Esophagus squamous epithelium (tissue), 5 donors: Measurements from ENCODE around the gene MOV10L1. TPM values are rescaled to one million over a fixed set of nuclear protein-coding genes. Genes with fewer than 3 reads are reported as not detected.
"Not testable (repeated sequence)": the region's sequence is repeated elsewhere in the genome, so short reads cannot be mapped to it uniquely, and the experiment has no call there.

ENCODE experiments used
- DNase-seq: peaks from one replicate; lab custom pipeline; 2025; lab: John Stamatoyannopoulos, UW
- H3K27ac ChIP-seq, 4 donors: fragments of 200-600 bp; sonication (generic); one replicate each; pipeline ENCODE4 v1.5.1; 2016 to 2019; ENCODE audit warnings: mild to moderate bottlenecking in 1 of 4
- H3K27me3 ChIP-seq, 4 donors: fragments of 200-600 bp; sonication (generic); 1 replicate in 3 of 4; 2 replicates in 1 of 4; pipeline versions ENCODE4 v1.5.1 to v1.6.0; 2017 to 2021; ENCODE audit warnings: antibody characterized with exemption in 1 of 4
- H3K36me3 ChIP-seq, 3 donors: fragments of 200-600 bp; sonication (generic); one replicate each; pipeline ENCODE4 v1.5.1; 2016 to 2019
- H3K4me1 ChIP-seq, 3 donors: fragments of 200-600 bp; sonication (generic); one replicate each; pipeline ENCODE4 v1.5.1; 2017 to 2019
- H3K4me3 ChIP-seq, 4 donors: fragments of 200-600 bp; sonication (generic); 1 replicate in 3 of 4; 2 replicates in 1 of 4; pipeline ENCODE4 v1.5.1; 2016 to 2019; ENCODE audit warnings: mild to moderate bottlenecking in 2 of 4, moderate library complexity in 1 of 4
- H3K9me3 ChIP-seq, 3 donors: fragments of 200-600 bp; sonication (generic); one replicate each; pipeline ENCODE4 v1.5.1; 2016 to 2019
- POLR2A ChIP-seq, 4 donors: fragments of 450-650 bp; IDR thresholded peaks; one replicate each; pipeline ENCODE4 v1.6.1; 2017; ENCODE audit warnings: antibody characterized with exemption in 4 of 4, mild to moderate bottlenecking in 4 of 4, moderate library complexity in 3 of 4
- WGBS, 2 donors: methylation state at CpG; one replicate each; pipeline ENCODE4 v1.1.5; 2018; 5-methylcytosine and 5-hydroxymethylcytosine counted together
- intact Hi-C: fragments of 100-400 bp; cut with DNase I; formaldehyde crosslinking; loops from one replicate; pipeline ENCODE4 v1.15.0; 2022
- total RNA-seq, 4 donors: library from RNA; depleted of rRNA; stranded (reverse); fragments of >200 nt; gene quantifications; one replicate each; pipeline ENCODE4 v1.1.0, GENCODE V29; 2016
- TF ChIP-seq, protein P1 (sequence below), 6 experiments: fragments of 450-650 bp in 4 of 6; fragments of 200-600 bp in 2 of 6; sonication (generic) in 2 of 6; IDR thresholded peaks; one replicate each; pipeline ENCODE4 v1.5.1; 2016 to 2019; ENCODE audit warnings: antibody characterized with exemption in 6 of 6, mild to moderate bottlenecking in 4 of 6, moderate library complexity in 4 of 6
- donor health status: DM: yes; HTN: yes; CAD: no.

Gene MOV10L1
- total RNA-seq, 4 donors from 2014 or later = 0.06 to 0.57 (median 0.13) TPM; not detected in 1

DNA sequence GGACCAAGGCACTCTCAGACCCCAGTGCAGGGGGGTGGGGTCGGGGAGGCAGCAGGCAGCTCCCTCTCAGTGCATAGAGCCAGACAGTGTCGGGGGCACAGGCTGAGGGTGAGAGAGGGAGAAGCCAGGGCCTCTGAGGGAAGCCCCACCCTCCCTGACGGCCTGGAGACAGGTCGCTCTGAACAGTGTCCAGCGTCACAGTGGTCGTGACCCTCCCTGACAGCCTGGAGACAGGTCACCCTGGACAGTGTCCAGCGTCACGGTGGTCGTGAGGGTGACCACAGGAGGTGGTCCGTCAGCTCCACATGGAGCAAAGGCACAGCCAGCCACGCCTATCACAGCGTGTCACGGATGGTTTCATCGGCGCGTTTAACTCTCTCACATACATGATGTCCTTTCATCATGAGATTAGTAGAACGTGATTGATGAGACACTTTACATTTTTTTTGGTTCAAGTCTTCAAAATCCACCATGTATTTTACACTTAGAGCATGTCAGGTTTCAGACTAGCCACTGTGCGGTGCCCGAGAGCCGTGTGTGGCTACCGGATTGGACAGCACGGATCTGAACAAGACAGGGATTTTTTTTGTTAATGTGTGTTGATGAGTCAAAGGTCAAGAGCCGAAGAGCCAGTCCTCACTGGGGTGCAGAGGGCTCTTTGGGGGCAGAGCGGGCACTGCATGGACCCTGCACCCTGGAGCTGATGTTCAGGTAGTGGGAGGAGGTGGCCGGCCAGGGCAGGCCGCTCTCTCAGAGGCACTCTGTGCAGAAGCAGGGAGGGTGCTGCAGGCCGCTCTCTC, 56.8 kb downstream of the MOV10L1 start:
- intact Hi-C loops = no loop called here
- WGBS, 2 donors = 20 to 25% methylated on average over 17 to 19 of the region's 27 CpGs
- Histone ChIP-seq H3K9me3 (no peaks in the 10 kb centered on the region), H3K27me3 (peaks cover 0 to 38% (median 0%) of the 10 kb centered on the region in 4 donors), H3K36me3 (no peaks in the 10 kb centered on the region), H3K27ac (no peak overlapping the region), H3K4me3 (no peak overlapping the region), H3K4me1 (peaks cover 0 to 10% (median 0%) of the 10 kb centered on the region in 3 donors)
- no peak for DNase-seq
- TF ChIP-seq, protein P1, sequence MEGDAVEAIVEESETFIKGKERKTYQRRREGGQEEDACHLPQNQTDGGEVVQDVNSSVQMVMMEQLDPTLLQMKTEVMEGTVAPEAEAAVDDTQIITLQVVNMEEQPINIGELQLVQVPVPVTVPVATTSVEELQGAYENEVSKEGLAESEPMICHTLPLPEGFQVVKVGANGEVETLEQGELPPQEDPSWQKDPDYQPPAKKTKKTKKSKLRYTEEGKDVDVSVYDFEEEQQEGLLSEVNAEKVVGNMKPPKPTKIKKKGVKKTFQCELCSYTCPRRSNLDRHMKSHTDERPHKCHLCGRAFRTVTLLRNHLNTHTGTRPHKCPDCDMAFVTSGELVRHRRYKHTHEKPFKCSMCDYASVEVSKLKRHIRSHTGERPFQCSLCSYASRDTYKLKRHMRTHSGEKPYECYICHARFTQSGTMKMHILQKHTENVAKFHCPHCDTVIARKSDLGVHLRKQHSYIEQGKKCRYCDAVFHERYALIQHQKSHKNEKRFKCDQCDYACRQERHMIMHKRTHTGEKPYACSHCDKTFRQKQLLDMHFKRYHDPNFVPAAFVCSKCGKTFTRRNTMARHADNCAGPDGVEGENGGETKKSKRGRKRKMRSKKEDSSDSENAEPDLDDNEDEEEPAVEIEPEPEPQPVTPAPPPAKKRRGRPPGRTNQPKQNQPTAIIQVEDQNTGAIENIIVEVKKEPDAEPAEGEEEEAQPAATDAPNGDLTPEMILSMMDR (IDR thresholded peaks at IDR 0.05) = peak in 5 of 6 experiments; percentile 63 to 90 (median 77)
- no peak for TF ChIP-seq POLR2A (IDR thresholded peaks at IDR 0.05)

- not testable (repeated sequence) for DNase-seq
These were observed 57.7 kb downstream of the MOV10L1 start for GRCh38 chr22:50147258-50148165.

GRCh38 chr22:50148166-50148500, 58.3 kb downstream of the MOV10L1 start:
- intact Hi-C loops = no loop called here
- Histone ChIP-seq H3K36me3 (no peaks in the 10 kb centered on the region), H3K27me3 (peaks cover 0 to 23% (median 0%) of the 10 kb centered on the region in 4 donors), H3K4me1 (peaks cover 0 to 10% (median 0%) of the 10 kb centered on the region in 3 donors), H3K27ac (no peak overlapping the region), H3K4me3 (no peak overlapping the region), H3K9me3 (no peaks in the 10 kb centered on the region)
- TF ChIP-seq, protein P1 (IDR thresholded peaks at IDR 0.05) = no peak
- TF ChIP-seq POLR2A (IDR thresholded peaks at IDR 0.05) = no peak
- no peak for DNase-seq
- 87% methylated on average over 8 to 10 of the region's 12 CpGs for WGBS, 2 donors

More at GRCh38 chr22:50147258-50148165, 57.7 kb downstream of the MOV10L1 start:
- H3K9me3 ChIP-seq, intact Hi-C loops, H3K36me3 ChIP-seq, H3K27ac ChIP-seq, H3K4me1 ChIP-seq, H3K4me3 ChIP-seq: not testable (repeated sequence)
- WGBS, 2 donors = 79% methylated on average over 7 to 12 of the region's 26 CpGs
- H3K27me3 ChIP-seq = peaks cover 0 to 29% (median 0%) of the 10 kb centered on the region in 4 donors

DNA sequence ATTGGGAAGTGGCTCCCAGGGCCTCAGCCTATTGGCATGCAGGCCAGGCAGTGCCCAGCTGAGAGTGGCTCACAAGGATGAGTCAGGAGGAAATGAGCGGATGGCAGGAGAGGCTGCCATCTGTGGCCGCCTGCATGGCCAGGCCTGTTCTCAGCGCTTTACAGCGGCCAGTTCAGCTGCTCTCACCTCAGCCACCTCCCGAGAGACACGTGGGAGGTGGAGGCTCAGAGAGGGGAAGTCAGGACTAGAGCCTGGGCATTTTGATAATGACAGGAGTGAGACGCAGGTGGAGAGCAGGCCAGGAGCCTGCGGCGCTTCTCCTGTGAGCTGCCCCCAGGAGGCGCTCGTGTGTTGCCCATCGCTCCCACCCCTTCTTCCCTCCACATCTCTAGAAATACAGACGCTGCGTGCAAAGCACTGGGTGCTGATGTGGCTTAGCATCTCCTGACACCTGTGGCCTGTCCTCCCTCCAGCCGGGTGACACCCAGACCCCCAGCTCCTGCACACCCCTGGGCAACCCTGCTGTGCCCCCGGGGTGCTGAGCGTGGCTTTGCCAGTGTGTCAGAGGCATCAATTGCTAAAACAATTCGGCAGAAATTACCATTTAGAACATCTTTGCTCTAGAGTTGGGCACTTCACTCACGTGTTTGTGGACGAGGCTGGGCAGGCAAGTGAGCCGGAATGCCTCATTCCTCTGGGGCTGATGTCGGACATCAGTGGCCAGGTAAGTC, 59.4 kb downstream of the MOV10L1 start:
- Histone ChIP-seq H3K9me3 (no peaks in the 10 kb centered on the region), H3K27me3 (peaks cover 0 to 19% (median 0%) of the 10 kb centered on the region in 4 donors), H3K4me3 (no peak overlapping the region), H3K36me3 (no peaks in the 10 kb centered on the region), H3K27ac (no peak overlapping the region), H3K4me1 (peaks cover 0 to 10% (median 0%) of the 10 kb centered on the region in 3 donors)
- TF ChIP-seq, protein P1 (IDR thresholded peaks at IDR 0.05) = peak; percentile 69 to 92 (median 80)
- no peak for TF ChIP-seq POLR2A (IDR thresholded peaks at IDR 0.05)
- intact Hi-C loops = no loop called here
- no peak for DNase-seq
- WGBS, 2 donors = 8 to 16% methylated on average over 6 to 13 of the region's 22 CpGs
